Activated naive CD4-positive, alpha-beta T cell treated with anti-CD3 and anti-CD28 coated beads for 36 hours (primary cell): ENCODE measurements around the gene E2F6. TPM values are rescaled to one million over a fixed set of nuclear protein-coding genes. Genes with fewer than 3 reads are reported as not detected.

Experiments used
- CTCF ChIA-PET: fragments of 350-600 bp; sonication (Branson Sonifier 250); formaldehyde crosslinking; loops from one replicate; lab custom pipeline; 2021; ENCODE audit warnings: antibody characterized with exemption; lab: Charles Lee
- DNase-seq: peaks from one replicate; pipeline ENCODE4 v3.0.0-alpha.2; 2020
- H3K27ac Mint-ChIP-seq: one replicate; pipeline ENCODE4 v1.8.0; 2021; ENCODE audit warnings: mild to moderate bottlenecking, mixed read lengths
- H3K27me3 Mint-ChIP-seq: one replicate; pipeline ENCODE4 v1.8.0; 2021; ENCODE audit warnings: low read depth, mixed read lengths
- H3K36me3 Mint-ChIP-seq: one replicate; pipeline ENCODE4 v1.8.0; 2021; ENCODE audit warnings: low read depth, mixed read lengths
- H3K4me1 Mint-ChIP-seq: one replicate; pipeline ENCODE4 v1.8.0; 2021; ENCODE audit warnings: low read depth, mixed read lengths
- H3K4me3 Mint-ChIP-seq: one replicate; pipeline ENCODE4 v1.8.0; 2021; ENCODE audit warnings: mild to moderate bottlenecking, moderate library complexity, mixed read lengths
- H3K9me3 Mint-ChIP-seq: one replicate; pipeline ENCODE4 v1.8.0; 2021; ENCODE audit warnings: mixed read lengths
- intact Hi-C: fragments of 100-400 bp; cut with micrococcal nuclease; formaldehyde crosslinking; loops from one replicate; pipeline ENCODE4 v1.15.1; 2023
- total RNA-seq, 2 experiments: library from RNA; stranded (reverse); gene quantifications; one replicate each; pipeline ENCODE4 v1.2.3, GENCODE V29; 2021

The E2F6 gene
- total RNA-seq, 2 experiments from 2014 or later = 8.7 to 9.4 TPM

- H3K9me3 Mint-ChIP-seq = peaks cover 9% of the 10 kb centered on the region
- intact Hi-C loops = loop anchor here (10.0 kb wide), 1 partner anchor 185 kb away; no protein-coding TSS in a partner anchor
- CTCF ChIA-PET = interaction anchor here (0.6 to 0.9 kb wide), 3 partner anchors 158 to 847 kb away, joined by 3 to 5 read pairs (median 4); no protein-coding TSS in a partner anchor
- H3K4me3 Mint-ChIP-seq = no peak overlapping the region
- H3K27ac Mint-ChIP-seq = no peak overlapping the region
- no peaks in the 10 kb centered on the region for H3K27me3 Mint-ChIP-seq
- H3K4me1 Mint-ChIP-seq = no peaks in the 10 kb centered on the region
- H3K36me3 Mint-ChIP-seq = peaks cover 4% of the 10 kb centered on the region
- no peak for DNase-seq
Observed at GRCh38 chr2:11419781-11420180, 46.2 kb downstream of the E2F6 start.

- H3K27ac Mint-ChIP-seq = no peak overlapping the region
- DNase-seq = peak; percentile 14
- intact Hi-C loops = loop anchor here (10.0 kb wide), 1 partner anchor 183 kb away; no protein-coding TSS in a partner anchor
- CTCF ChIA-PET = interaction anchor here (0.6 to 1.6 kb wide), 13 partner anchors 9 to 285 kb away, joined by 3 to 14 read pairs (median 4); partner anchors contain the start of gene ROCK2
- H3K27me3 Mint-ChIP-seq = peaks cover 7% of the 10 kb centered on the region
- peaks cover 4% of the 10 kb centered on the region for H3K36me3 Mint-ChIP-seq
- no peak overlapping the region for H3K4me3 Mint-ChIP-seq
- no peaks in the 10 kb centered on the region for H3K4me1 Mint-ChIP-seq
- H3K9me3 Mint-ChIP-seq = peaks cover 9% of the 10 kb centered on the region
Observed at GRCh38 chr2:11417946-11418585, 47.9 kb downstream of the E2F6 start.

GRCh38 chr2:11416931-11417330, 49.0 kb downstream of the E2F6 start:
- H3K27me3 Mint-ChIP-seq = peaks cover 10% of the 10 kb centered on the region
- intact Hi-C loops = loop anchor here (10.0 kb wide), 1 partner anchor 182 kb away; no protein-coding TSS in a partner anchor
- peaks cover 9% of the 10 kb centered on the region for H3K9me3 Mint-ChIP-seq
- no peaks in the 10 kb centered on the region for H3K4me1 Mint-ChIP-seq
- no peak overlapping the region for H3K27ac Mint-ChIP-seq
- DNase-seq = no peak
- H3K4me3 Mint-ChIP-seq = no peak overlapping the region
- peaks cover 4% of the 10 kb centered on the region for H3K36me3 Mint-ChIP-seq
- CTCF ChIA-PET = interaction anchor here (1.3 to 1.6 kb wide), 4 partner anchors 10 to 284 kb away, joined by 3 to 14 read pairs (median 5); partner anchors contain the start of gene ROCK2

GRCh38 chr2:11416186-11416585, 49.8 kb downstream of the E2F6 start:
- Mint-ChIP-seq H3K4me1 (no peaks in the 10 kb centered on the region), H3K36me3 (peaks cover 4% of the 10 kb centered on the region), H3K9me3 (peaks cover 9% of the 10 kb centered on the region), H3K27ac (no peak overlapping the region), H3K4me3 (no peak overlapping the region), H3K27me3 (peaks cover 10% of the 10 kb centered on the region)
- intact Hi-C loops = loop anchor here (10.0 kb wide), 1 partner anchor 181 kb away; no protein-coding TSS in a partner anchor
- CTCF ChIA-PET = interaction anchor here (0.7 kb wide), 1 partner anchor 30 kb away, joined by 4 read pairs; no protein-coding TSS in a partner anchor
- DNase-seq = no peak

- no peak for DNase-seq
- CTCF ChIA-PET = interaction anchor here (0.7 kb wide), 1 partner anchor 321 kb away, joined by 4 read pairs; no protein-coding TSS in a partner anchor
- no peaks in the 10 kb centered on the region for H3K4me1 Mint-ChIP-seq
- peaks cover 9% of the 10 kb centered on the region for H3K9me3 Mint-ChIP-seq
- no peak overlapping the region for H3K27ac Mint-ChIP-seq
- H3K36me3 Mint-ChIP-seq = peaks cover 4% of the 10 kb centered on the region
- H3K4me3 Mint-ChIP-seq = no peak overlapping the region
- intact Hi-C loops = loop anchor here (5.0 to 10.0 kb wide), 2 partner anchors 168 to 180 kb away; no protein-coding TSS in a partner anchor
- H3K27me3 Mint-ChIP-seq = peaks cover 10% of the 10 kb centered on the region
Observed at GRCh38 chr2:11414372-11415124, 51.4 kb downstream of the E2F6 start.

GRCh38 chr2:11412449-11412810, 53.5 kb downstream of the E2F6 start:
- Mint-ChIP-seq H3K9me3 (no peaks in the 10 kb centered on the region), H3K27me3 (peaks cover 10% of the 10 kb centered on the region), H3K4me1 (no peaks in the 10 kb centered on the region), H3K36me3 (no peaks in the 10 kb centered on the region), H3K27ac (no peak overlapping the region), H3K4me3 (no peak overlapping the region)
- intact Hi-C loops = loop anchor here (1.0 to 10.0 kb wide), 3 partner anchors 170 to 280 kb away; no protein-coding TSS in a partner anchor
- CTCF ChIA-PET = interaction anchor here (0.6 to 2.6 kb wide), 2 partner anchors 135 to 279 kb away, joined by 4 to 8 read pairs; a partner anchor contains a TSS
- no peak for DNase-seq

GRCh38 chr2:11411768-11412448, 54.1 kb downstream of the E2F6 start:
- CTCF ChIA-PET = interaction anchor here (0.6 to 2.6 kb wide), 3 partner anchors 36 to 279 kb away, joined by 3 to 8 read pairs (median 3); a partner anchor contains a TSS
- no peak overlapping the region for H3K4me3 Mint-ChIP-seq
- intact Hi-C loops = loop anchor here (1.0 to 10.0 kb wide), 3 partner anchors 170 to 280 kb away; no protein-coding TSS in a partner anchor
- H3K27ac Mint-ChIP-seq = no peak overlapping the region
- H3K36me3 Mint-ChIP-seq = no peaks in the 10 kb centered on the region
- no peaks in the 10 kb centered on the region for H3K9me3 Mint-ChIP-seq
- H3K4me1 Mint-ChIP-seq = no peaks in the 10 kb centered on the region
- H3K27me3 Mint-ChIP-seq = peaks cover 10% of the 10 kb centered on the region
- peak; percentile 30 for DNase-seq

- peaks cover 10% of the 10 kb centered on the region for H3K27me3 Mint-ChIP-seq
- H3K4me1 Mint-ChIP-seq = no peaks in the 10 kb centered on the region
- CTCF ChIA-PET = interaction anchor here (0.6 to 2.6 kb wide), 4 partner anchors 37 to 278 kb away, joined by 3 to 8 read pairs (median 4); a partner anchor contains a TSS
- H3K9me3 Mint-ChIP-seq = no peaks in the 10 kb centered on the region
- H3K27ac Mint-ChIP-seq = no peak overlapping the region
- no peaks in the 10 kb centered on the region for H3K36me3 Mint-ChIP-seq
- intact Hi-C loops = loop anchor here (5.0 to 10.0 kb wide), 2 partner anchors 171 to 176 kb away; no protein-coding TSS in a partner anchor
- no peak overlapping the region for H3K4me3 Mint-ChIP-seq
- DNase-seq = no peak
Observed at GRCh38 chr2:11411244-11411643, 54.7 kb downstream of the E2F6 start.

GRCh38 chr2:11410101-11410500, 55.9 kb downstream of the E2F6 start:
- no peaks in the 10 kb centered on the region for H3K4me1 Mint-ChIP-seq
- peaks cover 10% of the 10 kb centered on the region for H3K27me3 Mint-ChIP-seq
- CTCF ChIA-PET = interaction anchor here (0.5 kb wide), 1 partner anchor 172 kb away, joined by 3 read pairs; no protein-coding TSS in a partner anchor
- no peak overlapping the region for H3K27ac Mint-ChIP-seq
- intact Hi-C loops = loop anchor here (5.0 to 10.0 kb wide), 2 partner anchors 172 to 175 kb away; no protein-coding TSS in a partner anchor
- no peaks in the 10 kb centered on the region for H3K36me3 Mint-ChIP-seq
- H3K9me3 Mint-ChIP-seq = no peaks in the 10 kb centered on the region
- H3K4me3 Mint-ChIP-seq = no peak overlapping the region
- no peak for DNase-seq

GRCh38 chr2:11409572-11409959, 56.4 kb downstream of the E2F6 start:
- CTCF ChIA-PET = no interaction called here
- H3K27me3 Mint-ChIP-seq = peaks cover 10% of the 10 kb centered on the region
- intact Hi-C loops = no loop called here
- no peak overlapping the region for H3K4me3 Mint-ChIP-seq
- no peak overlapping the region for H3K27ac Mint-ChIP-seq
- H3K9me3 Mint-ChIP-seq = no peaks in the 10 kb centered on the region
- no peak for DNase-seq
- H3K36me3 Mint-ChIP-seq = no peaks in the 10 kb centered on the region
- H3K4me1 Mint-ChIP-seq = no peaks in the 10 kb centered on the region

- Mint-ChIP-seq H3K36me3 (no peaks in the 10 kb centered on the region), H3K27ac (no peak overlapping the region), H3K27me3 (peaks cover 8% of the 10 kb centered on the region), H3K4me3 (no peak overlapping the region), H3K9me3 (no peaks in the 10 kb centered on the region), H3K4me1 (no peaks in the 10 kb centered on the region)
- intact Hi-C loops = no loop called here
- DNase-seq = no peak
- CTCF ChIA-PET = no interaction called here
Observed at GRCh38 chr2:11408959-11409571, 56.9 kb downstream of the E2F6 start.
